Measurements from ENCODE around the gene LHCGR. TPM values are rescaled to one million over a fixed set of nuclear protein-coding genes. Genes with fewer than 3 reads are reported as not detected.

LHCGR gene
- not detected for total RNA-seq

GRCh38 chr2:48755473-48755872, at the start of gene LHCGR:
LHCGR (minus strand) TSS chr2:48755724; CDS start chr2:48755671, 53 bp downstream.
- Mint-ChIP-seq H3K27me3 (peaks cover 36% of the 10 kb centered on the region), H3K9me3 (no peaks in the 10 kb centered on the region), H3K27ac (no peak within 1 kb of the TSS), H3K36me3 (no peaks in the 10 kb centered on the region), H3K4me3 (no peak within 1 kb of the TSS), H3K4me1 (no peaks in the 10 kb centered on the region)
- no peak for DNase-seq

DNA sequence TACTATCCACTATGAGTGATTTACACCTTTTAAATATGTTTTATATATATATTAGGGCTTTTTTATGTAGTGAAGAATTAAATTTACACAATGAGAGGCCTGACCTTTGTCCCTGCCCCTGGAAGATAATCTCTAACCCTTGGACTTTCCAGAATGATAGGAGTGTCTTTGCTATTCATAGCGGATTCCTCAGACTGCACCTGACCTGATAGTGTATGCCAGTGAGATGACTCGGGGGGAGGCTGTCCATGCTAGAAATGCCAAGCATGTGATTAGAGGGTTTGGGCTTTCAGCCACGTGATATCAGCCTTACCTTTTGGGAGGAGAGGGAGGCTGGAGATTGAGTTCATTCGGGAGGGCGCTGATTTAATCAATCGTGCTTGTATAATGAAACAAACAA, 44.1 kb upstream of the LHCGR start:
- no peak overlapping the region for H3K27ac Mint-ChIP-seq
- H3K27me3 Mint-ChIP-seq = no peaks in the 10 kb centered on the region
- no peaks in the 10 kb centered on the region for H3K36me3 Mint-ChIP-seq
- H3K4me1 Mint-ChIP-seq = no peaks in the 10 kb centered on the region
- DNase-seq = no peak
- H3K9me3 Mint-ChIP-seq = peaks cover 5% of the 10 kb centered on the region
- no peak overlapping the region for H3K4me3 Mint-ChIP-seq

- Mint-ChIP-seq H3K4me1 (no peaks in the 10 kb centered on the region), H3K27me3 (no peaks in the 10 kb centered on the region), H3K4me3 (no peak overlapping the region), H3K27ac (no peak overlapping the region), H3K36me3 (no peaks in the 10 kb centered on the region), H3K9me3 (peaks cover 7% of the 10 kb centered on the region)
- no peak for DNase-seq
These were observed 39.5 kb upstream of the LHCGR start for GRCh38 chr2:48795065-48795464.

DNA sequence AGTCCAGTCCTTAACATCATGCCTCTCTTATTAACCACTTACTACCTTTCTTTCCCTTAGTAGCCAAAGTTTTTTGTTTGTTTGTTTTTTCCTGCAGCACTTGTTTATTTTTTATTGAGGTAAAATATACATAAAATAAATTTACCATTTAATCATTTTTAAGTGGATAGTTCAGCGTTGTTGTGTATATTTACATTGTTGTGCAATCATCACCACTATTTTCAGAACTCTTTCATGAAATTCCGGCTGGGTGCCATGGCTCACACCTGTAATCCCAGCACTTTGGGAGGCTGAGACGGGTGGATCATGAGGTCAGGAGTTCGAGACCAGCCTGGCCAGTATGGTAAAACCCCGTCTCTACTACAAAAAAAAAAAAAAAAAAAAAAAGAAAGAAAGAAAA, 38.1 kb upstream of the LHCGR start:
- H3K27me3 Mint-ChIP-seq = no peaks in the 10 kb centered on the region
- H3K27ac Mint-ChIP-seq = no peak overlapping the region
- H3K4me1 Mint-ChIP-seq = no peaks in the 10 kb centered on the region
- H3K9me3 Mint-ChIP-seq = peaks cover 7% of the 10 kb centered on the region
- H3K4me3 Mint-ChIP-seq = no peak overlapping the region
- no peaks in the 10 kb centered on the region for H3K36me3 Mint-ChIP-seq
- DNase-seq = no peak

GRCh38 chr2:48792030-48792429, 36.5 kb upstream of the LHCGR start:
- Mint-ChIP-seq H3K4me1 (no peaks in the 10 kb centered on the region), H3K27me3 (peaks cover 4% of the 10 kb centered on the region), H3K36me3 (no peaks in the 10 kb centered on the region), H3K4me3 (no peak overlapping the region), H3K27ac (no peak overlapping the region), H3K9me3 (peaks cover 7% of the 10 kb centered on the region)
- no peak for DNase-seq

GRCh38 chr2:48790407-48791170, 35.1 kb upstream of the LHCGR start:
- no peak overlapping the region for H3K4me3 Mint-ChIP-seq
- H3K36me3 Mint-ChIP-seq = no peaks in the 10 kb centered on the region
- H3K4me1 Mint-ChIP-seq = no peaks in the 10 kb centered on the region
- peaks cover 4% of the 10 kb centered on the region for H3K27me3 Mint-ChIP-seq
- no peak for DNase-seq
- no peak overlapping the region for H3K27ac Mint-ChIP-seq
- H3K9me3 Mint-ChIP-seq = peaks cover 3% of the 10 kb centered on the region

DNA sequence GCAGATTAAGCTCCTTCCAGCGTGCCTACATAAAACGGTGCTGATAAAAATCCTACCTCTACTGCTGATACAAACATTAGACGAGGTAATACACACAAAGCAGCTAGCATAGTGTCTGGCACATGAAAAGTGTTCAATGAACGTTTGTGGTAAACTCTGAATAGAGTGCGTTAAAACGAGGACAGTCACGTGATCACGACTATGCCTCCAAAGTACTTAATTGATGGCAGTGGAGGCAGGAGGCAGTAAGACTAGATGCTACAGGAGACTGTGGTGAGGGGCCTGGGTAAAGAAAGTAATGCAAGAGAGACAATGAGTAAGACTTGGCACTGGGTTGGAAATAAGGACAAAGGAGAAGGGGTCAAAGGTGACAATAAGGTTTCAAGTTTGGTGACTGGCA, 32.1 kb upstream of the LHCGR start:
- peaks cover 1% of the 10 kb centered on the region for H3K9me3 Mint-ChIP-seq
- no peak overlapping the region for H3K27ac Mint-ChIP-seq
- DNase-seq = no peak
- peaks cover 4% of the 10 kb centered on the region for H3K27me3 Mint-ChIP-seq
- H3K4me1 Mint-ChIP-seq = no peaks in the 10 kb centered on the region
- H3K4me3 Mint-ChIP-seq = no peak overlapping the region
- no peaks in the 10 kb centered on the region for H3K36me3 Mint-ChIP-seq

- Mint-ChIP-seq H3K4me3 (no peak overlapping the region), H3K9me3 (peaks cover 1% of the 10 kb centered on the region), H3K27me3 (no peaks in the 10 kb centered on the region), H3K36me3 (no peaks in the 10 kb centered on the region), H3K27ac (no peak overlapping the region), H3K4me1 (no peaks in the 10 kb centered on the region)
- DNase-seq = no peak
These were observed 25.8 kb upstream of the LHCGR start for GRCh38 chr2:48781366-48781765.

DNA sequence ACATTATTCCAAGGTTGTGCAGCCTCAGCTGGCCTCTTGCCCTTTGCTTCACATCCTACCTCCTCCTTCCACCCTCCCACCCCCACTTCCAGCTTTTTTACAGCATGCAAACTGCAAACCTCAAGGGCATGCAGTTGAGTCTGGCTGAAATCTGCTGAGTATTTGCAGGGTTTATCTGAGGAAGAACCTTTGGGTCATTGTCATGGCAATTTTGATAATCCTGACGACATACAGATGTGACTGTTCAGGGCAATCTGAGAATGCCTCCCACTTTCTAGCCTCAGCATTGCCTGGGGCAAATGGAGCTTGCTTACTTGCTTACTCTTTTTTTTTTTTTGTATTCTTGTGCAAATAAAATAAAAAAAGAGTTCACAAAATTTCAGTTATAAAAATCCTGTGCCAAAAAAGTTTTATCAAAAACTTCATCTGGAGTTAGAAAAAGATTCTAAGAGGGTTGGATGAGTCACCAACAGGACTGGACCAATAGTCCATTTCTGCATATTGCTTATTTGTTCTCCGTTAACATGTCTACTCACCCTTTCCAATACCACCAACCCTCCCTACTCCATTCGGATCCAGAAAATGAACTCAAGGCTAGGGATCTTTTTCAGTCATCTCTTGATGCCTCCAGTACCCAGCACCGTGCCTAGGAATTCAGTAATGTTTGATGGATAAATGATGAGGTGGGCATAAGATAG, 23.6 kb upstream of the LHCGR start:
- no peak for DNase-seq
- no peak overlapping the region for H3K27ac Mint-ChIP-seq
- no peak overlapping the region for H3K4me3 Mint-ChIP-seq
- H3K27me3 Mint-ChIP-seq = no peaks in the 10 kb centered on the region
- no peaks in the 10 kb centered on the region for H3K36me3 Mint-ChIP-seq
- H3K9me3 Mint-ChIP-seq = no peaks in the 10 kb centered on the region
- H3K4me1 Mint-ChIP-seq = no peaks in the 10 kb centered on the region

DNA sequence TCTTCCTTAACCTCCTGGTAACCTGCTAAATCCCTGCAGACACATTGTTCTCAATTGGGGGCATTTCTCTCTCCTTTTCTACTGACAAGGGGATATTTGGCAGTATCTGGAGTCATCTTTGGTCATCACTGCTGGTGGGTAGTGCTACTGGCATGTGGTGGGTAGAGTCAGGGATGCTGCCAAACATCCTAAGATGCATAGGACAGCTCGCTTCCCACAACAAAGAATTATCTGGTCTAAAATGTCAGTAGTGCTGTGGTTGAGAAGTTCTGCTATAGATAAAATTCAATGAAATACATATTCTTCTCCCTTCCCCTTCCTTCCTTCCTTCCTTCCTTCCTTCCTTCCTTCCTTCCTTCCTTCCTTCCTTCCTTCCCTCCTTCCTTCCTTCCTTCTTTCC, 18.7 kb upstream of the LHCGR start:
- Mint-ChIP-seq H3K9me3 (no peaks in the 10 kb centered on the region), H3K27me3 (peaks cover 2% of the 10 kb centered on the region), H3K27ac (no peak overlapping the region), H3K4me1 (no peaks in the 10 kb centered on the region), H3K36me3 (no peaks in the 10 kb centered on the region), H3K4me3 (no peak overlapping the region)
- DNase-seq = no peak

DNA sequence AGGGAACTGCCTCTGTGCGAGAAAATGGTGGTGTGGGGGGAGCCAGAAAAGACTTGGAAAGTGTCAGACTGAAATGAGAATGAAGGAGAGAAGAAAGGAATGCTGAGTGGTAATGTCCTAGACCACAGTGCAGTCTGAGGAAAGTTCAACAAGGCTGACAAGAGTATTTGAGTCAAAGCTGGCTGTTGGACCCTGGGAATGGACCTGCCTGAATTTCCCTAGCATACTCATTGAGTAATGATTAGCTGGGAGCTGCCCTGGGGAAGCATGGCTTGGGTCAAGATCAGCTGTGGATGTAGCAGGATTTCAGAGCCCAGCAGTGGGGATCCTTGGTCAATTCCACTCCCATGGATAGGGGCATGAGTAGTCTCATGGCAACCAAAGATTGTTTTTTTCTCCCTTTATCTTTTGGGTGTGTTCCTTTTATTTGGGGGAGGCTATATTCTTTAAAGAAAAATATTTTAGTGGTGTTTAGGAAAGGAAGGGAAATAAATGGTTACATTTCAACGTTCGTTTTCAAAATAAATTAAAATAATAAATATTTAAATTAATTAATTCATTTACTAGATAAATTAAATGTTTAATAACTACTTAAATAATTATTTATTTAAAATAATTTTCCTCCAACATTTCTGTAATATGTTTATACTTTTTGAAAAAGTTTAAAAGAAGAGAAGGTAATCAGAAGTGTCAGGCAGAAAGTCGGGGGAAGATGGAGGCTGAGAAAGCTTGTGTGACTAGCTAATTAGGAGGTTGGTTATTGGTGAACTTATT, 15.9 kb upstream of the LHCGR start:
- DNase-seq = no peak
- H3K9me3 Mint-ChIP-seq = no peaks in the 10 kb centered on the region
- no peaks in the 10 kb centered on the region for H3K36me3 Mint-ChIP-seq
- no peaks in the 10 kb centered on the region for H3K4me1 Mint-ChIP-seq
- H3K4me3 Mint-ChIP-seq = no peak overlapping the region
- H3K27me3 Mint-ChIP-seq = peaks cover 13% of the 10 kb centered on the region
- no peak overlapping the region for H3K27ac Mint-ChIP-seq

DNA sequence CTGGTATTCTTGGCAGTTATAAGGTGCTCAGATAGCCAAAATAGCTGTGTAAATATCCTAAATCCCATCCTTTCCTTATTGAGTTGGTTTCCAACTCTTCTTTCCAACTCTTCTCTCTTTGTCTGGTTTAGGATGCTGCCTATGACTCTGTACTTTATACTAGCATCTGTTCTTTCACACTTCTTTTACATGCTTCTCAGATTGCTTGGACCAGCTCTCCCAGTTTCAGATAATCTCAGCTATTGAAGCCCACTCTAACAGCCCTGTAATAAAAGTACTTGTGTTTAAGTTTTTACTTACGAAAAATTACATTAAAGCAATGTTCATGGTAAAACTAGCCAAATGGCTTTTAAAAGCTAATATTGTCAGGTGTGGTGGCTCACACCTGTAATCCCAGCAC, 14.7 kb upstream of the LHCGR start:
- no peak overlapping the region for H3K27ac Mint-ChIP-seq
- no peak for DNase-seq
- H3K27me3 Mint-ChIP-seq = peaks cover 13% of the 10 kb centered on the region
- H3K9me3 Mint-ChIP-seq = no peaks in the 10 kb centered on the region
- H3K4me1 Mint-ChIP-seq = no peaks in the 10 kb centered on the region
- H3K36me3 Mint-ChIP-seq = no peaks in the 10 kb centered on the region
- no peak overlapping the region for H3K4me3 Mint-ChIP-seq

DNA sequence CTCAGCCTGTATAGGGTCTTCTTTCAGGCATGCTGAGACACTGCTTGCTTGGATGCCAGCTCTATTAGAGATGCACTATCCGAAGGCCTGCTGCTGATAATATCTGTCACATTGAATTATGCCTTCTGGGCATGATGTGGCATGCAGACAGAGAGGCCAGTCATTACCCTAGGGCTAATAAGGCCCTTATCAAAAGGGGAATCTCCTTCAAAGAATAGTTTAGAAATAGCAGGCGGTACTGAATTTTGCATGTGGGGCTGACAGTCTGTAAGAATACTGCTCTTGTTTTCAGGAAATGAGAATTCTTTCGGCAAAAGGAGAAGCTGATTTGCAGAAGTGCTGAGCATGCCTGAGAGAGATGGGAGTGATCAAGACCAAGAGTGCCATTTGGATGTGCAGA, 13.1 kb upstream of the LHCGR start:
- Mint-ChIP-seq H3K4me3 (no peak overlapping the region), H3K4me1 (no peaks in the 10 kb centered on the region), H3K27me3 (peaks cover 13% of the 10 kb centered on the region), H3K27ac (no peak overlapping the region), H3K9me3 (peaks cover 3% of the 10 kb centered on the region), H3K36me3 (no peaks in the 10 kb centered on the region)
- no peak for DNase-seq

DNA sequence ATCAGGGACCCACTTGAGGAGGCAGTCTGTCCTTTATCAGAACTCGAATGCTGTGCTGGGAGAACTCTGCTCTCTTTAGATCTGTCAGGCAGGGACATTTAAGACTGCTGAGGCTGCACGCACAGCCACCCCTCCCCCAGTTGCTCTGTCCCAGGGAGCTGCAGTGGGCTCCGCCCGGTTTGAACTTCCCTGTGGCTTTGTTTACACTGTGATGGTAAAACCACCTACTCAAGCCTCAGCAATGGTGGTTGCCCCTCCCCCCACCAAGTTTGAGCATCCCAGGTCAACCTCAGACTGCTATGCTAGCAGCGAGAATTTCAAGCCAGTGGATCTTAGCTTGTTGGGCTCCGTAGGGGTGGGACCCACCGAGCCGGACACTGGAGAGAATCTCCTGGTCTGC, 11.8 kb upstream of the LHCGR start:
- Mint-ChIP-seq H3K4me1 (no peaks in the 10 kb centered on the region), H3K36me3 (no peaks in the 10 kb centered on the region), H3K27ac (no peak overlapping the region), H3K9me3 (peaks cover 4% of the 10 kb centered on the region), H3K27me3 (peaks cover 13% of the 10 kb centered on the region), H3K4me3 (no peak overlapping the region)
- DNase-seq = no peak

- H3K4me1 Mint-ChIP-seq = no peaks in the 10 kb centered on the region
- H3K36me3 Mint-ChIP-seq = no peaks in the 10 kb centered on the region
- no peak overlapping the region for H3K27ac Mint-ChIP-seq
- no peak for DNase-seq
- H3K4me3 Mint-ChIP-seq = no peak overlapping the region
- peaks cover 7% of the 10 kb centered on the region for H3K9me3 Mint-ChIP-seq
- peaks cover 17% of the 10 kb centered on the region for H3K27me3 Mint-ChIP-seq
These were observed 5.3 kb upstream of the LHCGR start for GRCh38 chr2:48760826-48761225.

Measured in activated naive CD8-positive, alpha-beta T cell treated with anti-CD3 and anti-CD28 coated beads for 36 hours (primary cell).